NCI-H345 (cell line): ENCODE data around the gene EFNA4.

Experiments used
- DNase-seq: peaks from one replicate; lab custom pipeline; 2025; lab: John Stamatoyannopoulos, UW

The EFNA4 gene

GRCh38 chr1:155033524-155033923, 30.0 kb upstream of the EFNA4 start, which contains the start of the genes DCST1 and DCST2:
Gene DCST1 (plus strand): TSS chr1:155033824. CDS start chr1:155034037, 213 bp downstream.
Gene DCST2 (minus strand): TSS chr1:155033781. CDS start chr1:155033701, 80 bp downstream.
- no peak for DNase-seq

GRCh38 chr1:155034318-155035208, 29.0 kb upstream of the EFNA4 start:
- no peak for DNase-seq

GRCh38 chr1:155035936-155036335, 27.6 kb upstream of the EFNA4 start:
- DNase-seq: no peak

GRCh38 chr1:155037043-155037442, 26.5 kb upstream of the EFNA4 start:
- no peak for DNase-seq

- DNase-seq: no peak
Observed at GRCh38 chr1:155037851-155038441, 25.6 kb upstream of the EFNA4 start.

GRCh38 chr1:155038602-155039307, 24.8 kb upstream of the EFNA4 start:
- DNase-seq: no peak

- no peak for DNase-seq
Observed at GRCh38 chr1:155039308-155039669, 24.3 kb upstream of the EFNA4 start.

GRCh38 chr1:155040358-155041093, 23.0 kb upstream of the EFNA4 start:
- DNase-seq: no peak

- no peak for DNase-seq
Observed at GRCh38 chr1:155042789-155043188, 20.8 kb upstream of the EFNA4 start.

GRCh38 chr1:155043301-155043702, 20.2 kb upstream of the EFNA4 start:
- DNase-seq: no peak

- DNase-seq: no peak
Observed at GRCh38 chr1:155043793-155044192, 19.7 kb upstream of the EFNA4 start.

- no peak for DNase-seq
Observed at GRCh38 chr1:155044365-155044764, 19.2 kb upstream of the EFNA4 start.

- peak; percentile 72 for DNase-seq
Observed at GRCh38 chr1:155044812-155045657, 18.5 kb upstream of the EFNA4 start.

- DNase-seq: no peak
Observed at GRCh38 chr1:155048449-155049334, 14.8 kb upstream of the EFNA4 start.

- DNase-seq: no peak
Observed at GRCh38 chr1:155049651-155050559, 13.6 kb upstream of the EFNA4 start.

GRCh38 chr1:155050560-155051341, 12.8 kb upstream of the EFNA4 start, which contains the start of gene ADAM15:
Gene ADAM15 (plus strand): TSS chr1:155051316. CDS start chr1:155051387, 71 bp downstream.
- DNase-seq: peak; percentile 97

GRCh38 chr1:155051342-155051776, 12.2 kb upstream of the EFNA4 start:
- no peak for DNase-seq
